Measurements from ENCODE around the gene FANCC. TPM values are rescaled to one million over a fixed set of nuclear protein-coding genes. Genes with fewer than 3 reads are reported as not detected.
A peak's percentile ranks its signal among the peaks of the same experiment; 100 is the strongest.

Gene FANCC
- total RNA-seq, 2 donors from 2014 or later = 4.9 to 21.2 TPM

GRCh38 chr9:95053611-95054570 lies 263.6 kb downstream of the FANCC start:
- no peak for DNase-seq (ENCODE audit: low spot score)
- Histone ChIP-seq H3K36me3 (no peaks in the 10 kb centered on the region), H3K4me3 (no peak overlapping the region), H3K27ac (peak overlapping the region; percentile 86 to 89), H3K9me3 (no peaks in the 10 kb centered on the region), H3K4me1 (replicated peaks) (peaks cover 8% of the 10 kb centered on the region), H3K27me3 (replicated peaks; ENCODE audit: insufficient read depth) (no peaks in the 10 kb centered on the region)
- no peak for TF ChIP-seq POLR2AphosphoS5 (IDR thresholded peaks at IDR 0.05)
- 52% methylated on average over 5 of the region's 5 CpGs for WGBS
- intact Hi-C loops (cut with DNase I) = no loop called here

DNA sequence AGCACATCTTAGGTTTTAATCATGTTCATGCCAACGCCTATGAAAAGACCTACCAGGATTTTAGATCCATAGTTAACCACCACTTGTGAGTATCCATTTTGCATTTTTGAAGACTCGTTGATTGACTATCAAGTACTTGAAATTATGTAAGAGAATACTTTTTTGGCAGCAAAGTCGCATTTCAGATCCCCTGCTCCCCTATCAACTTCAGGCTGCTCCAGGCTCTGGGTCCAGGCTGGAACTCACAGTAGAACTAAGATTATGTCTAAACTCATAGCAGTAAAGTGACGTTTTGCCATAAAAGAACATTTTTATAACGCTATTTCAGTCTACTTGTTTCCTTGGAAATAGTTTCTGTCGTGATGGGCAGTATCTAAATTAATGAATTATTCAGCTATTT lies 267.7 kb downstream of the FANCC start:
- Histone ChIP-seq H3K9me3 (no peaks in the 10 kb centered on the region), H3K36me3 (no peaks in the 10 kb centered on the region), H3K4me1 (replicated peaks) (no peaks in the 10 kb centered on the region), H3K27me3 (replicated peaks; ENCODE audit: insufficient read depth) (no peaks in the 10 kb centered on the region), H3K4me3 (peak overlapping the region; percentile 42 to 47), H3K27ac (peak overlapping the region; percentile 86 to 89)
- DNase-seq (ENCODE audit: low spot score) = no peak
- TF ChIP-seq POLR2A (IDR thresholded peaks at IDR 0.05) (no peak), POLR2AphosphoS5 (IDR thresholded peaks at IDR 0.05) (no peak)
- TF ChIP-seq, protein P1, sequence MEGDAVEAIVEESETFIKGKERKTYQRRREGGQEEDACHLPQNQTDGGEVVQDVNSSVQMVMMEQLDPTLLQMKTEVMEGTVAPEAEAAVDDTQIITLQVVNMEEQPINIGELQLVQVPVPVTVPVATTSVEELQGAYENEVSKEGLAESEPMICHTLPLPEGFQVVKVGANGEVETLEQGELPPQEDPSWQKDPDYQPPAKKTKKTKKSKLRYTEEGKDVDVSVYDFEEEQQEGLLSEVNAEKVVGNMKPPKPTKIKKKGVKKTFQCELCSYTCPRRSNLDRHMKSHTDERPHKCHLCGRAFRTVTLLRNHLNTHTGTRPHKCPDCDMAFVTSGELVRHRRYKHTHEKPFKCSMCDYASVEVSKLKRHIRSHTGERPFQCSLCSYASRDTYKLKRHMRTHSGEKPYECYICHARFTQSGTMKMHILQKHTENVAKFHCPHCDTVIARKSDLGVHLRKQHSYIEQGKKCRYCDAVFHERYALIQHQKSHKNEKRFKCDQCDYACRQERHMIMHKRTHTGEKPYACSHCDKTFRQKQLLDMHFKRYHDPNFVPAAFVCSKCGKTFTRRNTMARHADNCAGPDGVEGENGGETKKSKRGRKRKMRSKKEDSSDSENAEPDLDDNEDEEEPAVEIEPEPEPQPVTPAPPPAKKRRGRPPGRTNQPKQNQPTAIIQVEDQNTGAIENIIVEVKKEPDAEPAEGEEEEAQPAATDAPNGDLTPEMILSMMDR (IDR thresholded peaks at IDR 0.05) = no peak
- intact Hi-C loops (cut with DNase I) = loop anchor here (10.0 kb wide), 1 partner anchor 75 kb away; no protein-coding TSS in a partner anchor
- 14% methylated on average over 6 of the region's 6 CpGs for WGBS

MicroRNAs encoded within 50 kb of the gene (microRNA counts, 767-probe panel; counts per million panel counts)
- microRNA hsa-miR-23b-3p (5,549 to 5,821 counts per million in 2 donors), microRNA hsa-miR-27b-3p (5,666 to 5,709 counts per million in 2 donors)

Small RNAs within 50 kb of the gene (microRNA-seq; reads per million reads assigned to microRNA genes)
- gene MIR23B (71,048 reads per million, percentile 99 among the genes with 10 or more reads in this experiment), gene MIR24-1 (not detected), gene MIR27B (8,654 reads per million, percentile 95 among the genes with 10 or more reads in this experiment), gene MIR3074 (not detected), gene MIR6081 (not detected)

Small RNAs within 50 kb of the gene (small RNA-seq; reads per million reads assigned to genes)
- 1,948 to 2,792 reads per million in 2 donors for gene MIR23B
- 7,830 to 14,906 reads per million in 2 donors for gene MIR27B
- gene MIR3074 = 0 reads per million in 2 donors
- 0 reads per million in 2 donors for gene MIR6081
- gene RNA5SP288 = 20.3 to 72.1 reads per million in 2 donors

Other genes starting within 250 kb of the FANCC start
- gene PTCH1, start 199.3 kb upstream of the FANCC start, total RNA-seq = 100 to 1,000 TPM in 1 of 2 donors, 10 to 100 TPM in 1; 27.5 to 108 TPM